HG02852 (cell line): Measurements from ENCODE around the gene ZNRF1.
A peak's percentile ranks its signal among the peaks of the same experiment; 100 is the strongest.
"Not testable (repeated sequence)": the region's sequence is repeated elsewhere in the genome, so short reads cannot be mapped to it uniquely, and the experiment has no call there.

ENCODE experiments used
- ATAC-seq: cut with Tn5 transposase; IDR thresholded peaks from one replicate; pipeline ENCODE4 v1.9.1; 2021; ENCODE audit warnings: mild to moderate bottlenecking, moderate library complexity; ENCODE audit not compliant: unreplicated experiment

ZNRF1 gene

DNA sequence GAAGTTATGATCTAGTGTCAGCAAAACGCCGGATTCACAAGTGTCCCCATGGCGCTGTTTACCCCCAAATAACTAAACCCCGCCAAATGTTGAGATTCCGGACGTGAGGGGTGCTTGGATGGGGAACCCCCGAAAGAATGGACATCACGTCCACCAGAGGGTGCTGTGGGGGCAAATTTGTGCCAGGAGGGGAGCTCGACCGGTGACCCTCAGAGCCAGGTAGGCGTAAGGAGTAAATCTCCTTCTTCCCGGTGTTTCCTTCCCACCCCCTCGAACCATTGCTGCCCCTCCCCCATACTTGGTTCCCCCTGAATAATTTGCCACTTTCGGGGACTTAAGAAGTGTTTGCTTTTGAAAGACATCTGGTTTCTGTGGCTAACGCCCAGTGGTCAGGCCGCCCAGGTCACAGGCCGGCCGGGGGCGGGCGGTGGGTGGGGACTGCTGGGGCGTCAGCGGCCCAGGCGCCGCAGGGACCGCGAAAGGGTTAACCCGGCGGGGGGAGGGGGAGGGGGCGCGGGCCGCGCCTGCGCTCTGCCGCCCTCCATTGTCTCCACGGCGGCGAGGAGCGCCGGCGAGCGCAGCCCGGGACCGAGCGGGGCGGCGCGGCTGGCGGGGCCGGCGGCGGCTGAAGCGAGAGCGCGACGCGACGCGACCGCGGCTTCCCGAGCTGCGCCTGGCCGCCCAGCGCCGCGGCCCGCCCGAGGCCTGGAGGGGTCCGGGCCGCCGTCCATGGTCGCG, at the start of gene ZNRF1:
Gene ZNRF1 (plus strand): TSS at position 544 of the 738 bp plus-strand sequence. CDS start 648 bp downstream, outside the sequence.
- ATAC-seq = peak; percentile 61

DNA sequence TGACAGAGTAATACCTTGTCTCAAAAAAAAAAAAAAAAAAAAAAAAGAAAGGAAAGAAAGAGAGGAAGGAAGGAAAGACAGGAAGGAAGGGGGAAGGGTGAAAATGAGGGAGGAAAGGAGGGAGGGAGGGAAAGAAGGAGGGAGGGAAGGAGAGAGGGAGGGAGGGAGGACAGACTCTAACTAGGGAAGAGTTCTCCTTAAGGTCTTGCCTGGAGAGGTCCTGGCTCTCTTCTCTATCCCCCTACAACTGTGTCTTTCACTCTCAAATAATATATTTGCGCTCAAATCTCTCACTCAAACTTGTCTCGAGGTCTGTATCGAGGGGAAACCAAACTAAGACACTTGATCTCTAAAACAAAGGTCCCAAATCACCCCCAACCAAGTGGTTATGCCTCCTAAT, 49.5 kb upstream of the ZNRF1 start:
- no peak for ATAC-seq

DNA sequence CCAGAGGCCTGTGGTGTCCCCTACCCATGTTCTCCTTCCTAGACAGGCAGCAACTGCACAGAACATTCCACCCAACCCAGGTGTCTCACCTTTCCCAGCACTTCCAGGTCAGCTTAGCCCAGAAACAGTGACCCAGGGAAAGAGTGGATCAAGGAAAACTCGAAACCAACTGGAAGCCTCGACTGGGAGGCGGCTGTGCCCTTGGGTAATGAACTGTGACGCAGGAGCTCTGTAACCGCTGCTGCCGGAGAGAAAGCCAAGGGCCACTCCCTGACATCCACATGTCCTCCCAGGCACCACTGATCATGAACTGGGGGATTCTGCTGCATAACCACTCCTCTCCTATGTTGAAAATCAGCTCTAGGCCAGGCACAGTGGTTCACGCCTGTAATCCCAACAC, 48.3 kb upstream of the ZNRF1 start:
- no peak for ATAC-seq

DNA sequence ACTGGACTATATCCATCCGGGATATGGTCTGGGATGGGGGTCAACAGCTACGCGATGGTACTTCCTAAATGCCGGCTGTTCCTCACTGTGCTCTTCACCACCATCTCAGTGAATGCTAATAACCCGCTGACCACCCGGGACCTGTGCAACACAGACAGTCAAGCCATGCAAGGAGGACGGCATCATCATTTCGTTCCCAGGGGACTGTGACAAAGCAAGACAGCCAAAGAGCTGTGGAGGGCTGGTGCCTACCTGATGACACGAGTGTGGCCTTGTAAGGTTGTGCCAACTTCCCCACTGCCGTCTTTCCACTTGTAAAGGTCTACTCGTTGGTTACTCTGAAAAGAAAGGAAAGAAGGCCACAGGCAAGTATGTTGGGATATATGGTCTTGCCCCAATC, 47.6 kb upstream of the ZNRF1 start:
- no peak for ATAC-seq

DNA sequence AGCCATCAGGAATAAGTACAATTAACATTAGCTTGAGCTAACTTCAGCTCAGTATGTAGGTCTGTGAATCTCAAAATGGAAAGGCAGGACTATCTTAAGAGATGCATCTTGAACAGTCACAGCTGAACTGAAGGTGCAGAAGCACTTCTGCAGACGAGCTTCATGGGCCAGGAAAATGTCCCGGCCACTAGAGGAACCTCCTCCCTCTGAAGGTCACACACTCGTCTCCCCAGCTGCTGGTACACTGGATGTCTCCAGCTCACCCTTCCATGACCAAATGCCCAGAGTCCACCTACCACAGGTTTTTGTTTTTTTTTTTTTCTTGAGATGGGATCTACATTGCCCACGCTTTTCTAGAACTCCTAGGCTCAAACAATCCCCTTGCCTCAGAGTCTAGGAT, 47.1 kb upstream of the ZNRF1 start:
- no peak for ATAC-seq

DNA sequence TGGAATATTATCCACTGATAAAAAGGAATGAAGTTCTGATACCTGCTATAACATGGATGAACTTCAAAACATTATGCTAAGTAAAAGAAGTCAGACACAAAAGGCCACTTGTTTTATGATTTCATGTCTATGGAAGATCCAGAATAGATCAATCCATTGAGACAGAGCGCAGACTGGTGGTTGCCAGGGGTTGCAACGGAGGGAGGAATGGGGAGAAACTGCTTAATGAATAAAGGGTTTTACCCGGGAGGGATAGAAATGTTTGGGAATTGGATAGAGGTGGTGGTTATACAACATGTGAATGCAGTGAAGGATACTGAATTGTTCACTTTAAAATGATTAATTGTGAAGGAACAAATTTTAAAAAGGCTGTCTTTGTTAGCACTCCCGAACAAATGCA, 44.1 kb upstream of the ZNRF1 start:
- no peak for ATAC-seq

DNA sequence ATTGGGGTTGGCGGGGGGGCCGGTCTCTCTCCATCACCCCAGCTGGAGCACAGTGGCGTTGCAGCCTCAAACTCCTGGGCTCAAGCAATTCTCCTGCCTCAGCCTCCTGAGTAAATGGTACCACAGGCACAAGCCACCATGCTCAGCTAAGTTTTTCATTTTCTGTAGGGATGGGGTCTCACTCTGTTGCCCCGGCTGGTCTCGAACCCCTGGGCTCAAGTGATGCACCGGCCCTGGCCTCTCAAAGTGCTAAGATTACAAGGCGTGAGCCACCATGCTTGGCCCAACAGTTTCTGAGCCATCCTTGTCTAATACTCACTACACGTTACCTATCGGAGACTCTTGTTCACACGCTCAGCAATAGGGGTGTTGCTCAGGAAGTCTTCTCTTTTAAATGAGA, 25.5 kb upstream of the ZNRF1 start:
- no peak for ATAC-seq

DNA sequence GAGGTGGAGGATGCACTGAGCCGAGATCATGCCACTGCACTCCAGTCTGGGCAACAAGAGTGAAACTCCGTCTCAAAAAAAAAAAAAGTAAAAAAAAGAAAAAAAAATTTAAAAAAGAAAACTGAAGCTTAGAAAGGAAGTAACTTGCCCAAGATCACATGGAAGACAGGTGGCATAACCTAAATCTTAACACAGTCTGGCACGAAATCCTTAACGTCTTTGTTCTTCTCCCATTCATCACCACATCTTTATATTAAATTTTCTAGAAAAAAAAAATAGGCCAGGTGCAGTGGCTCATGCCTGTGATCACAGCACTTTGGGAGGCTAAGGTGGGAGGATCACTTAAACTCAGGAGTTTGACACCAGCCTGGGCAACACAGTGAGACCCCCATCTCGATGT, 23.2 kb upstream of the ZNRF1 start:
- no peak for ATAC-seq

DNA sequence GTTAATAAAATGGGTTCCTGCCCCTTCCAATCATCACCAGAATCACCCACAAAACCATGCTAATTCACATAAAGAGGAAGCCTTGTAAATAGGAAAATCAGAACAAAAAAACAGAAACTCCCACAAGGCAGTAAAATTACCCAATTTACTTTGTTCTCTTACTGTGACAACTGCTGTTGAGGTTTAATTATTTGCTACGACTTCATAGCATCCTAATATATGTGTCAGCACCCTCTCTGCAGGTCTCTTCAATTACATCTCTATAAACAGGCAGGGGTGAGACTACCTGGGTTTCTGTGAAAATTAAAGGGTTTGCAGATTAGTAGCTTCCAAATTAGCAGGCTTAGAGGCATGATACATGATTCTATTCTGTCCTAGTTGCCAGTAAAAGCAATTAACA, 16.6 kb upstream of the ZNRF1 start:
- ATAC-seq = no peak

DNA sequence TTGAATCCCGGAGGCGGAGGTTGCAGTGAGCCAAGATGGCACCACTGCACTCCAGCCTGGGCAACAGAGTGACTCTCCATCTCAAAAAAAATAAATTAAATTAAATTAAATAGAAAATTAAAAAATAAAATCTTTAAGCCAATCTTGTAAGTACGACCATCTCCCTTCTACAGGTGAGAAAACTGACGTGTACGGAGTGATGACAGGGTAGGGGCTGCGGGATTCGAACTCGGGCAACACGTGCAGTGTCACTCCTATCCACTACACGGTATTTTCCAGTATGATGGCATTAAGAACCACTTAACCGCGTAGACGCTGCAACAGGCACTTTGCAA, 14.7 kb upstream of the ZNRF1 start:
- no peak for ATAC-seq

DNA sequence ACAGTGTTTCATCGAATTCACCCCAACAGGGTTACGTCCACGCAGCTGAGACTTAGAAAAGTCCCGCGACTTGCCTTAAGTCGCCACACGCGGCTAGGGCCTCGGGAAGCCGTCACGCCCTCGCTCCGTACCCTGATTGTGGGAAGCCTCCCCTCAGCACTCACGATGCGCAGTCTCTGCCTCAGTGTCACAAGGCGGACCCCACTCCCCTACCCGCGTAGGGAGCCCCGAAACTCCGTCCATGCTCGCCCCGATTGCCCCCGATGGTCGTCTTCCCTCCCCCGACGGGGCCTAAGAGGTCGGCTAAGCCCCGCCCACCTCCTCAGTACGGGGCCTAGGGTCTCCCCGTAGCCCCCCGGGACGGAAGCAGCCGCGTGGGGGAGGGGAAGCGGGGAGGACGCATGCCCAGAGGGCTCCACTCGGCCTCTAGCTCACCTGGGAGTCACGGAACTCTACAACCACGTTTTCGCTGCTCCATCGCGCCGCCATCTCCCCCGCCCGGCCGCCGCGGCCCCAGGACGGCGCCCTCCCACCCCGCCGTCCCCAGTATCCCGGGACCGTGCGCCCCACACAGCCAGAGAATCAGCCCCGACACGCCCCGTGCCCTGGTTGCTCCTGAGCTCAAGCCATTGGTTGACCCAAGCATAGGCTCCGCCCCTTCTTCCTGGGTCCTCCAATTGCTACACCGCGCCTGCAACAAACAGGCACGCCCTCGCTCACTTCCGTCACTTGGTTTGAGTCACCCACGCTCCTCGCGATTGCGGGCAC, 14.1 kb upstream of the ZNRF1 start, which contains the start of gene WDR59:
Gene WDR59 (minus strand): TSS at position 595 of the 768 bp plus-strand sequence. CDS start 106 bp downstream, at position 489.
- peak; percentile 99 for ATAC-seq

DNA sequence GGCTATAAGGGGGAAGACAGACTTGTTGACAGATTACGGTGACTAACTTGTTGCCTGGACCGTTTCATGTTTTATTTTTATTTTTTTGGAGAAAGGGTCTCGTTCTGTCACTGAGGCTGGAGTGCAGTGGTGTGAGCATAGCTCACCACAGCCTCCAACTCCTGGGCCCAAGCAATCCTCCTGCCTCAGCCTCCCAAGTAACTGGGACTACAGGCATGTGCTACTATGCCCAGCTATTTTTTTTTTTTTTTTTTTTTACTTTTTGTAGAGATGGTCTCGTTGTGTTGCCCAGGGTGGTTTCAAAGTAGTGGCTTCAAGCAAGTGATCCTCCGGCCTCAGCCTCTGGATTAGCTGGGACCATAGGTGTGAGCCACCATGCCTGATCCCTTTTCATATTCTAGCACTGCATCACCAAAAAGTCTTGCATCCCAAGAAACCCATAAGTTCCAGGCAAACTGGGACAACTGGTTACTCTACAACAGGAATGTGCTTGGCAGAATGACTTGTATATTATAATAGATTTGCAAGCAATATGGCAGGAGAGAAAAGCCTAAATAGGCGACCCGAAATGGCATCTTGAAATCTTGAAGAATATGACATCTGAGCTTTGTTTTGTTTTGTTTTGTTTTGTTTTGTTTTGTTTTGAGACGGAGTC, 11.7 kb upstream of the ZNRF1 start:
- ATAC-seq = no peak

DNA sequence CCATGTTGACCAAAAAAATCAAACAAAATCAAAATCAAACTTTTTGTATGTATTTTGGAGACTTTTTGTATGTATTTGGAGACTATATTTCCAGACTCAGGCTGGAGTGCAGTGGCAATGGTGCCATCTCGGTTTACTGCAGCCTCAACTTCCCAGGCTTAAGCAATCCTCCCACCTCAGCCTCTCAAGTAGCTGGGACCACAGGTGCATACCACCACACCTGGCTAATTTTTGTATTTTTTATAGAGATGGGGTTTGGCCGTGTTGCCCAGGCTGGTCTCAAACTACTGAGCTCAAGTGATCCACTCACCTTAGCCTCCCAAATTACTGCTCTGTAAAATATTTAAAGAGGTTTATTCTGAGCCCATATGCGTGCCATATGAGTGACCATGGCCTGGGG, 9.0 kb upstream of the ZNRF1 start:
- not testable (repeated sequence) for ATAC-seq

DNA sequence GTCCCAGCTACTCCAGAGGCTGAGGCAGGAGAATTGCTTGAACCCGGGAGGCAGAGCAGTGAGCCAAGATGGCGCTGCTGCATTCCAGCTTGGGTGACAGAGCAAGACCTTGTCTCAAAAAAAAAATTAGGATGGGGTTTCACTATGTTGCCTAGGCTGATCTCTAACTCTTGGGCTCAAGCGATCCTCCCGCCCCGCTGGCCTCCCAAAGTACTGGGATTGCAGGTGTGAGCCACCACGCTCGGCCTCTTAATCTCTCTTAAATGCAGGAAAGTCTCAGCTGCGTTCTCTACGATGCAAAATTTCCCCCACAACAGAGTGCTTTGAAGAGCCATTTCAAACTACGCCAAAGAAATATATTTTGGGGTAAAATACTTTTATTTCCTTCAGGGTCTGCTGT, 8.0 kb upstream of the ZNRF1 start:
- ATAC-seq = no peak

DNA sequence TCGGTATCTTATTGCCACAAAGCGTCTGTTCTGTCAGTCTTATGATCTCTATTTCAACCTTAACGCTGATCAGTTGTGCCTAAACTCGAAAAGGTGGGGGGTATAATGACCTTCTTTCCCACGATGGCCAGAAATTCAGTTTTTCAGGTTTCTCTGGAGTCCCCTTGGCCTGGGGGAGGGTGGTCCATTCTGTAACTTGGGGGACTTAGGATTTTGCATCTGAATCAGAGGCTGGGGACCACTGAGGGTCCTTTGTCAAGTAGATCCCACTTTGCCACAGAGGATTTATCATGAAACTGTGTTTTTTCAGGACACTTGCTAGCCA, 7.6 kb upstream of the ZNRF1 start:
- no peak for ATAC-seq

DNA sequence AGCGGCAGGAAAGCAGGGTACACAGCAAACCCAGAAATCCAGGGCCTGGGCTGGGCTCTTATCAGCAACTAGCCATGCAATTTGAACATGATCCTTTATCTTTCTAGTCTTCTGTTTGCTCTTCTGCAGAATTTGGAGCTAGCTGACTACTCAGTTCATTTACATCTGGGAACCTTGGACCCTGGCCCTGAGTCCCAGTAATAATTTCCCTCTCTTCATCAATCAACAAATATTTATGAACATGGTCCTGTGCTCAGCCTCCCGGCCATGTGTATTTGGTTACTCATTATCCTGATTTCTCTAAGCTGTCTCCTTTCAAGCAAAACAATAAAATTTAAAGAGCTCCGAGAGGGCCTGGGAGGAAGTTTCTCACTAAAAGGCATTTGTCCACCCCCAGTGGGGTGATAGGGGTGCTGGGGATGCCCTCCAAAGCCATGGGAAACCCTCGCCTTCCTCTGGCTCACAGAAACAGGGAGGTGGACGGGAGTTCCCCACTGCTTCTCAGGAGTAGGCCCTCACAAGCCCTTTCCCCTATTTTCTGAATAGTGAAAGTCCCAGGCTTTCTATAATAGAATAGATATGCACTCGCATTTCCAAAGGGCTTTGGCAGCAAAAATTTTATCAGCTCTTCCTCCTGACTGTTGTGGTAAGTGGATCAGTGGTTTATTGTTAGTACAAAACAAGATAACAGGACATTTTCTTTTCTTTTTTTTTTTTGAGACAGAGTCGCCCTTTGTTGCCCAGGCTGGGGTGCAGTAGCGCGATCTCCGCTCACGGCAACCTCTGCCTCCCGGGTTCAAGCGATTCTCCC, 7.0 kb upstream of the ZNRF1 start:
- ATAC-seq = no peak

DNA sequence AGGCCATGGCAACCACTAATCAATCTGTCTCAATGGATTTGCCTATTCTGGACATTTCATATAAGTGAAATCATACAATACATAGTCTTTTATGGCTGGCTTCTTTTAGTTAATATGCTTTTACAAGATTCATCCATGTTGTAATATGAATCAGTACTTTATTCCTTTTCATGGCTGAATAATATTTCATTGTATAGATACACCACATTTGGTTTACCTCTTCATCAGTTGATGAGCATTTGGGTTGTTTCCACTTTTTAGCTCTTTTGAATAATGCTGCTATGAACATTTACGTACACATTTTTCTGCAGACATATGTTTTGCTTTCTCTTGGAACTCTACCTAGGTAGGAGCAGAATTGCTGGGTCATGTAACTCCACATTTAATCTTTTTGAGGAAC, 2.8 kb upstream of the ZNRF1 start:
- no peak for ATAC-seq

DNA sequence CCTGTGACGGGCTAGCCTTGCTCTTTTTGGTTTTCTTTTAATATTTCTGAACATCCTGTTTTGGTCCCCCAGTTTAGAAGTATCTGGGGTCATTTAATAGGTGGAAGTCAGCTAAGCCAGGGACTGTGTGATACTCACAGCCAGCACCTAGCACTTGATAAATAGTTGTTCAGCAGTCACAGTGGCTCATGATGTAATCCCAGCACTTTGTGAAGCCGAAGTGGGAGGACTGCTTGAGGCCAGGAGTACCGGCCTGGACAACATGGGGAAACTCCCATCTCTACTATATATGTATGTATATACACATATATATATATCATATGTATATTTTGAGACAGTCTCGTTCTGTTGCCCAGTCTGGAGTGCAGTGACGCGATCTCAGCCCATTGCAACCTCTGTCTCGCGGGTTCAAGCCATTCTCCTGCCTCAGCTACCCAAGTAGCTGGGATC, 1.8 kb upstream of the ZNRF1 start:
- ATAC-seq = no peak

DNA sequence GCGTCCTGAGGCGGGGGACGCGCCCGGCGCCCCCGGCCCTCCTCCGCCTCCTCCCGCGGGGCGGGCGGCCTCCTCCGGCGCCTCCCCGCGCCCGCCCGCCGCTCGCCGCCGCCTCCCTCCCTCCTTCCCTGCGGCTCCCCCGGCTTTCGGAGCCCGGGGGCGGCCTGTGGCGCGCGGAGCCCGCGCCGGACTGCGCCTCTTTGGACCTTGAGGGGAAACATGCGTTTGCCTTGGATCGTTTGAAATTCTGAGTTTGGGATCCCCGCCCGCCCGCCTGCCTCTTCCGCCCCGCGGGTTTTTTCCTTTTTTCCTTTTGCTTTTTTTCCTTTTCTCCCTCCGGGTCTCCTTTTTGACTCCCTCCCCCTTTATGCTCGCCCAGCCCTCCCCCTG, 390 bp downstream of the ZNRF1 start:
- ATAC-seq = peak; percentile 30

DNA sequence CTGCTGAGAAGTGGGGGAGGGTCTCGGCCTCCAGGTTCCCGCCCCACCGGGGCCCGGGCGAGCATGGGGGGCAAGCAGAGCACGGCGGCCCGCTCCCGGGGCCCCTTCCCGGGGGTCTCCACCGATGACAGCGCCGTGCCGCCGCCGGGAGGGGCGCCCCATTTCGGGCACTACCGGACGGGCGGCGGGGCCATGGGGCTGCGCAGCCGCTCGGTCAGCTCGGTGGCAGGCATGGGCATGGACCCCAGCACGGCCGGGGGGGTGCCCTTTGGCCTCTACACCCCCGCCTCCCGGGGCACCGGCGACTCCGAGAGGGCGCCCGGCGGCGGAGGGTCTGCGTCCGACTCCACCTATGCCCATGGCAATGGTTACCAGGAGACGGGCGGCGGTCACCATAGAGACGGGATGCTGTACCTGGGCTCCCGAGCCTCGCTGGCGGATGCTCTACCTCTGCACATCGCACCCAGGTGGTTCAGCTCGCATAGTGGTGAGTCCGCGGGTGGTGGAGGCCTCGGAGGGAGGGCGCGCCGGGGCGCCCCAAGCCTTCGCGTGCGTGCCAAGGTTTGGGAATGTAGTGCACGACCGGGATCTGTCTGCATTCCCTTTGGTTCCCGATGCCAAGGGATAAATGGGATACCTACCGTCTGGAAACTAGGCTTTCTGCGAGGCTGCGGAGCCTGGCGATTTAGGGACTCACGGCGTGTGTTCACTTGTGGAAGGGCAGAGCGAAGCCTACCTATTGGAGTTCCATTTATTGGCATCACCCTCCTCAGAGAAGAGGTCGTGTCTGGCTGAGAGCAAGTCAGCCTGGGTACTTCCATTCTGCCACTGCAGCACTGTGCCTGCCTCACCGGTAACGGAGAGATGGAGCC, 1.0 kb downstream of the ZNRF1 start:
- ATAC-seq = no peak
